GM06990 (cell line): ENCODE measurements around the gene PEDS1.

Experiments
- DNase-seq: peaks from one replicate; pipeline ENCODE4 v3.0.0-alpha.2; 2011; ENCODE audit not compliant: insufficient read length; ENCODE audit errors: extremely low read depth
- H3K27me3 ChIP-seq: replicated peaks from 2 replicates; pipeline ENCODE4 v1.6.0; 2011; ENCODE audit warnings: low read length; ENCODE audit not compliant: control insufficient read depth, insufficient read depth
- H3K36me3 ChIP-seq: 2 replicates; pipeline ENCODE4 v1.5.1; 2011; ENCODE audit warnings: low read length; ENCODE audit not compliant: control insufficient read depth, insufficient read depth
- H3K4me3 ChIP-seq: replicated peaks from 2 replicates; pipeline ENCODE4 v1.5.1; 2011; ENCODE audit warnings: low read depth, mild to moderate bottlenecking, control low read depth, low read length
- TF ChIP-seq, protein P1 (sequence below): IDR thresholded peaks from 2 replicates; pipeline ENCODE4 v1.5.1; 2011; ENCODE audit warnings: low read length, control low read depth, mild to moderate bottlenecking, inconsistent platforms; ENCODE audit not compliant: insufficient read depth, poor library complexity, severe bottlenecking

Gene PEDS1

DNA sequence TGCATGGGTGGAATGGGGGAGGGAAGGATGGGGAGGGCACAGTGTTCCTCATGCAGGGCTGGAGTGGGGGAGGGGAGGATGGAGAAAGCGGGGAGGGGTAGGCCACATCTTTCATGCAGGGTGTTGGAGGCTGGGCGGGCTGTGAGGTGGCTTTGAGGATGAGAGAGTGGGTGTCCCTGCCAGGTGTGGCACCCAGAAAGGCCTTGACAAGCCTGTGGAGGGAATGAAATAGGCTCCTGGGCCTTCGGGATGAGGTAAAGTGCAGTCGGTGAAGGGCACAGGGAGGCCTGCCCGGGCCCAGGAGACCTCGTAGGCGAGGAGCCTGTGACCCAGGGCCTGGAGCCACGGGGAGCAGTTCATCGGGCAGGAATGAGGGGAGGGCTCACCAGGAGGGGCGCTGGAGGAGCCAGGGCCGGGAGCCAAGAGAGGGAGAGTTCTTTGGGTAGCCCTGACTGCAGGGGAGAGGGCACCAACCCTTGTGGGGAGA is 44.7 kb upstream of the PEDS1 start:
- TF ChIP-seq, protein P1, sequence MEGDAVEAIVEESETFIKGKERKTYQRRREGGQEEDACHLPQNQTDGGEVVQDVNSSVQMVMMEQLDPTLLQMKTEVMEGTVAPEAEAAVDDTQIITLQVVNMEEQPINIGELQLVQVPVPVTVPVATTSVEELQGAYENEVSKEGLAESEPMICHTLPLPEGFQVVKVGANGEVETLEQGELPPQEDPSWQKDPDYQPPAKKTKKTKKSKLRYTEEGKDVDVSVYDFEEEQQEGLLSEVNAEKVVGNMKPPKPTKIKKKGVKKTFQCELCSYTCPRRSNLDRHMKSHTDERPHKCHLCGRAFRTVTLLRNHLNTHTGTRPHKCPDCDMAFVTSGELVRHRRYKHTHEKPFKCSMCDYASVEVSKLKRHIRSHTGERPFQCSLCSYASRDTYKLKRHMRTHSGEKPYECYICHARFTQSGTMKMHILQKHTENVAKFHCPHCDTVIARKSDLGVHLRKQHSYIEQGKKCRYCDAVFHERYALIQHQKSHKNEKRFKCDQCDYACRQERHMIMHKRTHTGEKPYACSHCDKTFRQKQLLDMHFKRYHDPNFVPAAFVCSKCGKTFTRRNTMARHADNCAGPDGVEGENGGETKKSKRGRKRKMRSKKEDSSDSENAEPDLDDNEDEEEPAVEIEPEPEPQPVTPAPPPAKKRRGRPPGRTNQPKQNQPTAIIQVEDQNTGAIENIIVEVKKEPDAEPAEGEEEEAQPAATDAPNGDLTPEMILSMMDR = no peak
- DNase-seq = no peak
- no peaks in the 10 kb centered on the region for H3K27me3 ChIP-seq
- H3K4me3 ChIP-seq = no peak overlapping the region
- H3K36me3 ChIP-seq = peaks cover 2% of the 10 kb centered on the region

DNA sequence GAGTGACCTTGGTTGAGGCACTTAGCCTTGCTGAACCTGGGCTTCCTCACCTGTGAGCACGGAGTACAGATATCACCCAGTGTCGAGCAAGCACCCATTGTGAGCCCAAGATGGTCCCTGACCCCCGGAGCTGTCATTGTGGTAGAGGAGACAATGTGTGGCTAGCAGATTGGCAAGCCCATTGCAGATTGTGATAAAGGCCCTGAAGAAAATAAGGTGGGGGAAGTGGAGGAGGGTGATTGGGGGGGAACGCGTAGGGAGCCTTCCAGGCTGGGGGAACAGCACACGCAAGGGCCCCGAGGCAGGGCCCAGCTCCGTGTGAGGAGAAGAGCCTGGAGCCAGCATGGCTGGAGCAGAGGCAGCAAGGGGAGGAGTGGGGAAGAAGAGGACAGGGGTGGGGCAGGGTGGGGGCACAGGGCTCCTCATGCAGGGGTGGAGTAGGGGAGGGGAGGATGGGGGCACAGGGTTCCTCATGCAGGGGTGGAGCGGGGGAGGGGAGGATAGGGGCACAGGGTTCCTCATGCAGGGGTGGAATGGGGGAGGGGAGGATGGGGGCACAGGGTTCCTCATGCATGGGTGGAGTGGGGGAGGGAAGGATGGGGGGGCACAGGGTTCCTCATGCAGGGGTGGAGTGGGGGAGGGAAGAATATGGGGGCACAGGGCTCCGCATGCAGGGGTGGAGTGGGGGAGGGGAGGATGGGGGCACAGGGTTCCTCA is 44.1 kb upstream of the PEDS1 start:
- Histone ChIP-seq H3K4me3 (no peak overlapping the region), H3K27me3 (no peaks in the 10 kb centered on the region), H3K36me3 (peaks cover 2% of the 10 kb centered on the region)
- TF ChIP-seq, protein P1 = no peak
- no peak for DNase-seq

DNA sequence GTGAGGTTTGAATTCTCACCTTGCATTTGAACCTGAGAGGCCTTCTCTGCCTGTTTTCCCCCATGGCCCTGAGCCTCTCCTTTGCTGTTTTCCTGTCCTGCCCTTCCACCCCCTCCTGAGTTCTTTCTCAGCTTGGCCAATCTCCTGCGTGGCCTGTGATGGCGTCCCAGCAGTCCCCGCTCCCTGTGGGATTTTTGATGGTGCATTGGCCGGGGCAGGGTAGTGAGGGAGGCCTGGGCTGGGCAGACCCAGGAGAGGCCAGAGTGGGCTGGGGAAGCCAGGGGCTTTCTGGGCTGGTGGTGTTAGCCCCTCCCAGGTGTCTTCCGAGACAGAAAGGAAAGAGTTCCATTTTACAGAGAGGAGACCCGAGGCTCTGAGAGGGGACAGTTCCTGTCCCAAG is 43.4 kb upstream of the PEDS1 start:
- no peaks in the 10 kb centered on the region for H3K27me3 ChIP-seq
- TF ChIP-seq, protein P1 = no peak
- peaks cover 2% of the 10 kb centered on the region for H3K36me3 ChIP-seq
- DNase-seq = no peak
- no peak overlapping the region for H3K4me3 ChIP-seq

DNA sequence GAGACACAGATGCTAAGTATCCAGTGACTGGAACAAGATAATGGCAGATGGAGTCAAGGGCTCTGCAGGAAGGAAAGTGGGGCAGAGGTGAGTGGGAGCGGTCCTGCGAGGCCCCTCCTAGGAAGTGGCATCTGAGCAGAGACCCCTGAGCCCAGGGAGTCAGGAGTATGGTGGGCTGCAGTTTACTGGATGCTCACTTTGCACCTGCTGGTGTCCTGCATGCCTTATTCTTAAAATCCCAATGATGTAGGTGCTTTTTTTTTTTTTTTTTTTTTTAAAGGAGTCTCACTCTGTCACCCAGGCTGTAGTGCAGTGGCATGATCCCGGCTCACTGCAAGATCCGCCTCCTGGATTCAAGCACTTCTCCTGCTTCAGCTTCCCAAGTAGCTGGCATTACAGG is 42.7 kb upstream of the PEDS1 start:
- no peak for DNase-seq
- TF ChIP-seq, protein P1 = no peak
- Histone ChIP-seq H3K27me3 (no peaks in the 10 kb centered on the region), H3K4me3 (no peak overlapping the region), H3K36me3 (peaks cover 2% of the 10 kb centered on the region)

GRCh38 chr20:50195524-50196120 is 42.1 kb upstream of the PEDS1 start:
- H3K27me3 ChIP-seq = no peaks in the 10 kb centered on the region
- H3K36me3 ChIP-seq = peaks cover 2% of the 10 kb centered on the region
- TF ChIP-seq, protein P1 = no peak
- H3K4me3 ChIP-seq = no peak overlapping the region
- DNase-seq = no peak
